HG03108 (cell line): ENCODE measurements around the gene FAM3C.

Source experiments
- ATAC-seq: cut with Tn5 transposase; IDR thresholded peaks from one replicate; pipeline ENCODE4 v1.9.1; 2021; ENCODE audit warnings: moderate library complexity; ENCODE audit not compliant: unreplicated experiment

FAM3C gene

GRCh38 chr7:121411597-121411979, 15.5 kb upstream of the FAM3C start:
- ATAC-seq = no peak

GRCh38 chr7:121410829-121411596, 14.9 kb upstream of the FAM3C start:
- peak; percentile 68 for ATAC-seq

GRCh38 chr7:121406944-121407343, 10.8 kb upstream of the FAM3C start:
- no peak for ATAC-seq

- no peak for ATAC-seq
Measured at GRCh38 chr7:121406461-121406860, 10.4 kb upstream of the FAM3C start.

GRCh38 chr7:121404348-121404747, 8.2 kb upstream of the FAM3C start:
- no peak for ATAC-seq

- no peak for ATAC-seq
Measured at GRCh38 chr7:121402701-121403100, 6.6 kb upstream of the FAM3C start.

- no peak for ATAC-seq
Measured at GRCh38 chr7:121401896-121402295, 5.8 kb upstream of the FAM3C start.

- ATAC-seq = no peak
Measured at GRCh38 chr7:121398246-121398645, 2.1 kb upstream of the FAM3C start.

GRCh38 chr7:121397822-121398221, 1.7 kb upstream of the FAM3C start:
- no peak for ATAC-seq

- ATAC-seq = no peak
Measured at GRCh38 chr7:121397361-121397760, 1.3 kb upstream of the FAM3C start.

- ATAC-seq = peak; percentile 1
Measured at GRCh38 chr7:121395494-121395960, 581 bp downstream of the FAM3C start.

- no peak for ATAC-seq
Measured at GRCh38 chr7:121394709-121395140, 1.4 kb downstream of the FAM3C start.

GRCh38 chr7:121393005-121393366, 3.1 kb downstream of the FAM3C start:
- ATAC-seq = no peak

GRCh38 chr7:121392277-121393004, 3.7 kb downstream of the FAM3C start:
- no peak for ATAC-seq

- ATAC-seq = no peak
Measured at GRCh38 chr7:121391686-121392085, 4.4 kb downstream of the FAM3C start.

- ATAC-seq = no peak
Measured at GRCh38 chr7:121390617-121391016, 5.5 kb downstream of the FAM3C start.

- no peak for ATAC-seq
Measured at GRCh38 chr7:121390109-121390508, 6.0 kb downstream of the FAM3C start.

GRCh38 chr7:121388950-121389349, 7.2 kb downstream of the FAM3C start:
- peak; percentile 22 for ATAC-seq

GRCh38 chr7:121385800-121386179, 10.3 kb downstream of the FAM3C start:
- ATAC-seq = peak; percentile 95

- peak; percentile 1 for ATAC-seq
Measured at GRCh38 chr7:121385056-121385799, 10.9 kb downstream of the FAM3C start.

- ATAC-seq = no peak
Measured at GRCh38 chr7:121384265-121384664, 11.8 kb downstream of the FAM3C start.
